H1 (cell line): ENCODE data around the gene MBOAT2. TPM values are rescaled to one million over a fixed set of nuclear protein-coding genes. Genes with fewer than 3 reads are reported as not detected.

ENCODE experiments used
- EP300 ChIP-seq, 2 experiments: IDR thresholded peaks; 1 replicate in 1 of 2; 2 replicates in 1 of 2; pipeline ENCODE4 v1.6.1; 2011 to 2012; ENCODE audit warnings: low read depth in 2 of 2, low read length in 2 of 2, mild to moderate bottlenecking in 2 of 2, borderline replicate concordance in 1 of 2, inconsistent platforms in 1 of 2, moderate library complexity in 1 of 2
- KDM1A ChIP-seq: fragments of 200-600, 300-600 bp; sonication (generic); IDR thresholded peaks from 2 replicates; pipeline ENCODE4 v1.7.1; 2016; ENCODE audit warnings: mild to moderate bottlenecking, low read length, borderline replicate concordance
- NRF1 ChIP-seq: IDR thresholded peaks from 2 replicates; pipeline ENCODE4 v1.6.1; 2011; ENCODE audit warnings: mild to moderate bottlenecking, low read depth, low read length, improper control_type of control experiment
- RAD21 ChIP-seq, 2 experiments: IDR thresholded peaks in 1 of 2; conservative IDR thresholded peaks in 1 of 2; 2 replicates each; pipeline ENCODE4 v1.6.1; 2011; ENCODE audit warnings: low read depth in 2 of 2, low read length in 2 of 2, improper control_type of control experiment in 1 of 2, inconsistent platforms in 1 of 2, mild to moderate bottlenecking in 1 of 2, moderate library complexity in 1 of 2
- TBP ChIP-seq: IDR thresholded peaks from 2 replicates; pipeline ENCODE4 v1.6.1; 2011; ENCODE audit warnings: low read depth, low read length, improper control_type of control experiment
- polyA plus RNA-seq, 7 experiments: library from polyadenylated mRNA; depleted of rRNA in 3 of 7; stranded (reverse) in 5 of 7; unstranded in 2 of 7; fragments of >200 nt in 5 of 7; fragments of 200-250 nt in 2 of 7; gene quantifications; 1 replicate in 5 of 7; 2 replicates in 1 of 7; 4 replicates in 1 of 7; pipeline versions ENCODE4 v1.2.1 to v1.2.3, GENCODE V29; 2011 to 2013; ENCODE audit warnings: missing spikeins in 2 of 7, mixed read lengths in 2 of 7
- total RNA-seq: library from RNA; stranded (reverse); fragmentation: NEBNext Ultra II Directional; extraction: Animal tissue kit (Norgen Biotek cat#: 25700); gene quantifications from 2 replicates; pipeline ENCODE4 v1.2.1, GENCODE V29; 2021
- TF ChIP-seq, protein P1 (sequence below): IDR thresholded peaks from 2 replicates; pipeline ENCODE4 v1.6.1; 2011; ENCODE audit warnings: low read depth, mild to moderate bottlenecking, low read length; ENCODE audit not compliant: insufficient read depth

MBOAT2 gene
- total and polyA plus RNA-seq, 2 of the 8 experiments (the other 6 are each of a cell fraction or from before 2014, with no cell fraction given), result 11.2 to 23.4 TPM

DNA sequence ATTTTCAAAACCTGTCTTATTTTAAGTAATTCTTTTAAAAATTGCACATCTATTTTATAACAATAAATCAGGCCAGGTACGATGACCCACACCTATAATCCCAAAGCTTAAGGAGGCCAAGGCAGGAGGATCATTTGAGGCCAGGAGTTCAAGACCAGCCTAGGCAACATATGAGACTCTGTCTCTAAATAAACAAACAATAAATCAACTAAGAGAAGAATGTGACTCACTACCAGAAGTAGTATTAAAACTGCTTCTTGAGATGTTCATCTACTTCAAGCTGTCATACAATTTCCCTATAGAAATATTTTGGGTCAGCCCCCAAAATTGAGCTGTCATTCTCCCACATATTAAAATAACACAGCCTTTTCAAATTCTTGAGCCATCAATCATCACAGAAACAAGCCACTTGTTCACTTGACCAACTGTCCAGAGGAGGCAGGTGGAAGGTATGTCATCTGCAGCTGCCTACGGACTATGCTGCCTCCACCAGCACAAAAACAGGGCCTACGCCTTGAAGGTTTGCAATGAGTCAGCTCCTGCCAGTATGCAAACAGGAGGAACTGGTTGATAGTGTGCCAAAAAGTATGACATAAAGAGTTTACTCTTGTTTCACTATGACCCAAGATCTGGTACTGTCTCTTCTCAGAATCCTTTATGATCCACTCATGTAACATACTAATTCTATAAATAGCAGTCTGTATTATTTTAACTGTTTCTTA is 199.7 kb downstream of the MBOAT2 start (continued):
- no peak for TF ChIP-seq RAD21 (IDR thresholded peaks at IDR 0.05 in 1 of 2, conservative IDR thresholded peaks at IDR 0.05 in 1 of 2; ENCODE audit: low read depth in 2 of 2, low read length in 2 of 2)
- TF ChIP-seq TBP, result no peak
- TF ChIP-seq, protein P1, sequence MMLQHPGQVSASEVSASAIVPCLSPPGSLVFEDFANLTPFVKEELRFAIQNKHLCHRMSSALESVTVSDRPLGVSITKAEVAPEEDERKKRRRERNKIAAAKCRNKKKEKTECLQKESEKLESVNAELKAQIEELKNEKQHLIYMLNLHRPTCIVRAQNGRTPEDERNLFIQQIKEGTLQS, result no peak
- no peak for TF ChIP-seq EP300 (IDR thresholded peaks at IDR 0.05; ENCODE audit: borderline replicate concordance in 1 of 2, low read depth in 2 of 2, low read length in 2 of 2)
- TF ChIP-seq KDM1A, result no peak
- TF ChIP-seq NRF1, result no peak
